H9 (cell line): ENCODE results near the gene ATF5. TPM values are rescaled to one million over a fixed set of nuclear protein-coding genes. Genes with fewer than 3 reads are reported as not detected.

Experiments
- DNase-seq: peaks from one replicate; pipeline ENCODE4 v3.0.0-alpha.2; 2017
- H2AFZ ChIP-seq: one replicate; pipeline ENCODE4 v1.6.1; 2013; ENCODE audit warnings: mild to moderate bottlenecking, low read length, control low read depth, moderate library complexity
- H2AK5ac ChIP-seq: 2 replicates; pipeline ENCODE4 v1.6.1; 2013; ENCODE audit warnings: low read length, control low read depth, mixed read lengths; ENCODE audit not compliant: insufficient read length
- H2BK120ac ChIP-seq: one replicate; pipeline ENCODE4 v1.6.1; 2013; ENCODE audit warnings: low read depth, mild to moderate bottlenecking, low read length, control low read depth, inconsistent platforms; ENCODE audit not compliant: poor library complexity, severe bottlenecking
- H2BK12ac ChIP-seq: 2 replicates; pipeline ENCODE4 v1.6.1; 2013; ENCODE audit warnings: low read length, control low read depth, mixed read lengths, low read depth; ENCODE audit not compliant: insufficient read length
- H2BK15ac ChIP-seq: 2 replicates; pipeline ENCODE4 v1.6.1; 2013; ENCODE audit warnings: low read depth, low read length, control low read depth
- H2BK20ac ChIP-seq: one replicate; pipeline ENCODE4 v1.6.1; 2013; ENCODE audit warnings: low read depth, mild to moderate bottlenecking, low read length, control low read depth, inconsistent platforms; ENCODE audit not compliant: poor library complexity, severe bottlenecking
- H2BK5ac ChIP-seq: 2 replicates; pipeline ENCODE4 v1.6.1; 2013; ENCODE audit warnings: low read length, control low read depth, mixed read lengths; ENCODE audit not compliant: insufficient read length
- H3K14ac ChIP-seq: 2 replicates; pipeline ENCODE4 v1.6.1; 2013; ENCODE audit warnings: low read length, control low read depth; ENCODE audit not compliant: insufficient read depth
- H3K18ac ChIP-seq: 2 replicates; pipeline ENCODE4 v1.6.1; 2013; ENCODE audit warnings: low read depth, mild to moderate bottlenecking, mixed read lengths, low read length, control low read depth; ENCODE audit not compliant: insufficient read length
- H3K23ac ChIP-seq: 2 replicates; pipeline ENCODE4 v1.6.1; 2013; ENCODE audit warnings: low read length, control low read depth, mixed read lengths, low read depth; ENCODE audit not compliant: insufficient read length
- H3K23me2 ChIP-seq: 2 replicates; pipeline ENCODE4 v1.6.1; 2013; ENCODE audit warnings: low read depth, mild to moderate bottlenecking, mixed read lengths, low read length, control low read depth; ENCODE audit not compliant: insufficient read length, poor library complexity, severe bottlenecking
- H3K27ac ChIP-seq: 2 replicates; pipeline ENCODE4 v1.5.1; 2013; ENCODE audit warnings: low read length, control low read depth, mixed read lengths, low read depth; ENCODE audit not compliant: insufficient read length
- H3K27me3 ChIP-seq: 2 replicates; pipeline ENCODE4 v1.6.1; 2013; ENCODE audit warnings: low read length, control low read depth, inconsistent platforms; ENCODE audit not compliant: insufficient read depth
- H3K4ac ChIP-seq: 2 replicates; pipeline ENCODE4 v1.6.1; 2013; ENCODE audit warnings: low read depth, mild to moderate bottlenecking, control low read depth, inconsistent platforms, low read length, moderate library complexity
- H3K4me1 ChIP-seq: 2 replicates; pipeline ENCODE4 v1.6.1; 2013; ENCODE audit warnings: low read length, control low read depth, inconsistent platforms; ENCODE audit not compliant: insufficient read depth
- H3K4me2 ChIP-seq: 2 replicates; pipeline ENCODE4 v1.6.1; 2013; ENCODE audit warnings: low read length, control low read depth, mixed read lengths; ENCODE audit not compliant: insufficient read length, insufficient read depth
- H3K56ac ChIP-seq: 2 replicates; pipeline ENCODE4 v1.6.1; 2013; ENCODE audit warnings: low read depth, mild to moderate bottlenecking, mixed read lengths, low read length, control low read depth; ENCODE audit not compliant: insufficient read length
- H3K79me1 ChIP-seq: 2 replicates; pipeline ENCODE4 v1.6.1; 2013; ENCODE audit warnings: low read depth, mild to moderate bottlenecking, moderate library complexity, low read length, control low read depth, inconsistent platforms; ENCODE audit not compliant: insufficient read depth, poor library complexity, severe bottlenecking
- H3K79me2 ChIP-seq: 2 replicates; pipeline ENCODE4 v1.6.1; 2013; ENCODE audit warnings: low read length, control low read depth, inconsistent platforms; ENCODE audit not compliant: insufficient read depth
- H3K9ac ChIP-seq: 2 replicates; pipeline ENCODE4 v1.6.1; 2013; ENCODE audit warnings: low read length, control low read depth, mixed read lengths; ENCODE audit not compliant: insufficient read length; ENCODE audit errors: extremely low read depth
- H3K9me3 ChIP-seq: one replicate; pipeline ENCODE4 v1.6.1; 2013; ENCODE audit warnings: low read depth, low read length, inconsistent platforms; ENCODE audit not compliant: control insufficient read depth
- H3T11ph ChIP-seq: one replicate; pipeline ENCODE4 v1.6.1; 2013; ENCODE audit warnings: mild to moderate bottlenecking, low read length, control low read depth, inconsistent platforms
- H4K20me1 ChIP-seq: one replicate; pipeline ENCODE4 v1.6.1; 2013; ENCODE audit not compliant: control insufficient read depth, insufficient read length, insufficient read depth
- H4K5ac ChIP-seq: 2 replicates; pipeline ENCODE4 v1.6.1; 2013; ENCODE audit warnings: low read depth, mild to moderate bottlenecking, mixed read lengths, low read length, control low read depth; ENCODE audit not compliant: insufficient read length
- H4K8ac ChIP-seq: replicated peaks from 2 replicates; pipeline ENCODE4 v1.6.1; 2013; ENCODE audit warnings: low read length, control low read depth, mixed read lengths, low read depth; ENCODE audit not compliant: insufficient read length
- H4K91ac ChIP-seq: 2 replicates; pipeline ENCODE4 v1.6.1; 2013; ENCODE audit warnings: low read depth, mild to moderate bottlenecking, moderate library complexity, mixed read lengths, low read length, control low read depth; ENCODE audit not compliant: insufficient read length
- H3K27ac Mint-ChIP-seq, 3 experiments: 2 replicates in 2 of 3; 3 replicates in 1 of 3; pipeline ENCODE4 v1.8.0; 2020 to 2021; ENCODE audit warnings: mixed read lengths in 3 of 3, mild to moderate bottlenecking in 1 of 3, moderate library complexity in 1 of 3
- H3K27me3 Mint-ChIP-seq: 2 replicates; pipeline ENCODE4 v1.8.0; 2021; ENCODE audit warnings: low read depth, mild to moderate bottlenecking, moderate library complexity, mixed read lengths
- H3K36me3 Mint-ChIP-seq, 3 experiments: 2 replicates in 2 of 3; 3 replicates in 1 of 3; pipeline ENCODE4 v1.8.0; 2020 to 2021; ENCODE audit warnings: low read depth in 3 of 3, mixed read lengths in 3 of 3; ENCODE audit not compliant: insufficient read depth in 1 of 3
- H3K4me1 Mint-ChIP-seq, 2 experiments: 2 replicates each; pipeline ENCODE4 v1.8.0; 2020; ENCODE audit warnings: mixed read lengths in 2 of 2
- H3K4me3 Mint-ChIP-seq, 2 experiments: 2 replicates in 1 of 2; 3 replicates in 1 of 2; pipeline ENCODE4 v1.8.0; 2020 to 2021; ENCODE audit warnings: mild to moderate bottlenecking in 2 of 2, mixed read lengths in 2 of 2, moderate library complexity in 1 of 2
- H3K9me3 Mint-ChIP-seq, 2 experiments: 2 replicates in 1 of 2; 3 replicates in 1 of 2; pipeline ENCODE4 v1.8.0; 2020; ENCODE audit warnings: mild to moderate bottlenecking in 2 of 2, mixed read lengths in 2 of 2, moderate library complexity in 1 of 2
- CTCF ChIP-seq: fragments of 200-600 bp; sonication (generic); conservative IDR thresholded peaks from 3 replicates; pipeline ENCODE4 v1.8.0; 2021; ENCODE audit warnings: antibody characterized with exemption, mild to moderate bottlenecking
- WGBS: extraction: QIAGEN DNeasy Blood & Tissue Kit; methylation state at CpG from one replicate; pipeline ENCODE4 v1.1.7; 2013; ENCODE audit warnings: missing lambda C conversion rate, low lambda C conversion rate, mixed read lengths; ENCODE audit not compliant: insufficient read length; ENCODE audit errors: extremely low coverage; 5-methylcytosine and 5-hydroxymethylcytosine counted together
- total RNA-seq: library from RNA; stranded (reverse); gene quantifications from 2 replicates; pipeline ENCODE4 v1.2.1, GENCODE V29; 2021

ATF5 gene
- total RNA-seq, 1 experiment from 2014 or later: 18.5 TPM

GRCh38 chr19:49894011-49894664, 34.9 kb upstream of the ATF5 start:
- no peak overlapping the region for H3K18ac ChIP-seq
- no peak overlapping the region for H3K4me2 ChIP-seq
- Mint-ChIP-seq H3K27me3 (peaks cover 60% of the 10 kb centered on the region), H3K27ac (no peak overlapping the region; a peak in 1 of 7 replicates), H3K4me1 (peaks cover 11 to 34% of the 10 kb centered on the region in 2 experiments), H3K4me3 (no peak overlapping the region), H3K9me3 (peaks cover 0 to 5% of the 10 kb centered on the region in 2 experiments; a peak in 1 of 5 replicates), H3K36me3 (peaks cover 5 to 6% (median 5%) of the 10 kb centered on the region in 3 experiments; a peak in 5 of 7 replicates)
- H3K56ac ChIP-seq: no peak overlapping the region
- no peak overlapping the region for H2BK5ac ChIP-seq
- H3K27me3 ChIP-seq: no peaks in the 10 kb centered on the region; the same call in 1 of the 2 replicates
- no peaks in the 10 kb centered on the region for H3K4me1 ChIP-seq
- no peak overlapping the region for H2BK120ac ChIP-seq
- no peak overlapping the region for H2AFZ ChIP-seq
- no peak overlapping the region for H3T11ph ChIP-seq
- no peak overlapping the region for H2BK12ac ChIP-seq
- H3K9me3 ChIP-seq: no peaks in the 10 kb centered on the region
- H3K4ac ChIP-seq: no peak overlapping the region
- peaks cover 3% of the 10 kb centered on the region for H3K23me2 ChIP-seq
- H3K27ac ChIP-seq: no peak overlapping the region
- no peak overlapping the region for H4K91ac ChIP-seq
- no peak for TF ChIP-seq CTCF
- H4K20me1 ChIP-seq: peaks cover 5% of the 10 kb centered on the region
- H4K8ac ChIP-seq: no peak overlapping the region
- no peaks in the 10 kb centered on the region for H3K79me1 ChIP-seq
- no CpG with 5 or more reads among the region's 18 CpGs for WGBS
- H3K79me2 ChIP-seq: no peaks in the 10 kb centered on the region
- no peak overlapping the region for H2BK15ac ChIP-seq
- no peak for DNase-seq
- no peak overlapping the region for H3K9ac ChIP-seq
- H2AK5ac ChIP-seq: no peak overlapping the region
- H2BK20ac ChIP-seq: no peak overlapping the region
- no peak overlapping the region for H4K5ac ChIP-seq
- H3K23ac ChIP-seq: no peak overlapping the region
- H3K14ac ChIP-seq: no peak overlapping the region
